ENCODE measurements around the gene LCN6.
"Not testable (repeated sequence)": the region's sequence is repeated elsewhere in the genome, so short reads cannot be mapped to it uniquely, and the experiment has no call there.

The LCN6 gene, protein sequence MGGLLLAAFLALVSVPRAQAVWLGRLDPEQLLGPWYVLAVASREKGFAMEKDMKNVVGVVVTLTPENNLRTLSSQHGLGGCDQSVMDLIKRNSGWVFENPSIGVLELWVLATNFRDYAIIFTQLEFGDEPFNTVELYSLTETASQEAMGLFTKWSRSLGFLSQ

DNA sequence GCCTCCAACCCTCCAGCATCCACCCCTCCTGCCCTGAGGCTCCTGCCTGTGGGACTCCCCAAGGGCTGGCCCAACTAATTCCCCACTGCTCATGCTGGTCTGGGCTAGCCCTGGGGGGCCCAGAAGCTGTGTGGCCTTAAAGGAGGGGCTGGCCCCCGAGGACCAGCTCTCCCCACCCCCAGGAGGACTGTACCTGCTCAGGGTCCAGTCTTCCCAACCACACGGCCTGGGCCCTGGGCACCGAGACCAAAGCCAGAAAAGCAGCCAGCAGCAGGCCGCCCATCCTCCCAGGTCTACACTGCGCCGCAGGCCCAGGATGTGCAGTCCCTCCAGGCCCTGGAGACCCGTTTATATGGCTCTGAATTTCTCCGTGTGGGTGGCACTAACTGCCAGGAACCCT is at the start of gene LCN6:
TSS of gene LCN6 (minus strand) at position 325 of the 400 bp plus-strand sequence. CDS start at position 283, 42 bp downstream.
- FAIRE-seq, result no peak
- no peak for DNase-seq (ENCODE audit: extremely low spot score, insufficient read length, low read depth)

GRCh38 chr9:136796775-136797347 is 48.5 kb upstream of the LCN6 start:
- not testable (repeated sequence) for FAIRE-seq; DNase-seq (ENCODE audit: extremely low spot score, insufficient read length, low read depth)

GRCh38 chr9:136796238-136796774 is 48.0 kb upstream of the LCN6 start, which contains the start of gene CCDC183:
Gene CCDC183 (plus strand): TSS chr9:136796338. CDS start chr9:136796398, 60 bp downstream.
- DNase-seq (ENCODE audit: extremely low spot score, insufficient read length, low read depth) (no peak), FAIRE-seq (no peak)

DNA sequence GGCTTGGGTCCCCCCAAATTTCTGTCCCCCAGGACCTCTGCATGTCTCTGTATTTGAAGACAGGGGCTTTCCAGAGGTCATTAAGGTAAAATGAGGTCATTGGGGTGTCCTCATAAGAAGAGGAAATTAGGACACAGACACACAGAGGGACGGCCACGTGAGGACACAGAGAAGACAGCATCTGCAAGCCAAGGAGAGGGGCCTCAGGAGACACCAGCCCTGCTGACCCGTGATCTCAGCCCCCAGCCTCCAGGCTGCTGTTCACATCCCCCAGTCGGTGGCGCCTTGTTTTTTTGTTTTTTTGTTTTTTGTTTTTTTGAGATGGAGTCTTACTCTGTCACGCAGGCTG is 46.6 kb upstream of the LCN6 start:
- FAIRE-seq (no peak), DNase-seq (ENCODE audit: extremely low spot score, insufficient read length, low read depth) (no peak)

DNA sequence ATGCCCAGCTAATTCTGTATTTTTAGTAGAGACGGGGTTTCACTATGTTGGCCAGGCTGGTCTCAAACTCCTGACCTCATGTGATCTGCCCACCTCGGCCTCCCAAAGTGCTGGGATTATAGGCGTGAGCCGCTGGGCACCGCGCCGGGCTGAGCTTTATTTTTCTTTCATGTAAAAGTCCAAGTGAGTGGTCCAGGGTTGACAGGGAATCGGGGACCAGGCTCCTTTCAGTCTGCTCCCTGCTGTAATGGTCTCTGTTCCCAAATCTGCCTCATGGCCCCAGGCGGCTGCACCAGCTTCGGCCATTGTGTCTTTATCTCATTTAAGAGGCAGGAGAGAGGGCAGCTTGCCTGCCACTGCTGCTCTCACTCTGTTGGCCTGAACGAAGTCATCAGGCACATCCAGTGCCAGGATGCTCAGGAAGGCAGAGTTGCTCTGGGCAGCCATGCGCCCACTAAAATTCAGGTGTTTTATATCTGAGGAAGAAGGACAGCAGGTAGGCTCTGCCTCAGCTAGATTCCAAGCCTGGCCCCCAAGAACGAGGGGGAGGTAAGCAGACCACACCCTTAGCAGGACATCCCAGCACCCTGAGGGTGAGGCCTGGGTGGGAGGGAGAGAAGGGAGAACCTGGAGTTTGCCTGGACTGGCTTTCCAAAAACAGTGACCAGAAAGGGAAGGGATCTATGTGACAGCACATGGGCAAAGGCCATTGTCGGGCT is 46.1 kb upstream of the LCN6 start:
- FAIRE-seq (no peak), DNase-seq (ENCODE audit: extremely low spot score, insufficient read length, low read depth) (no peak)

DNA sequence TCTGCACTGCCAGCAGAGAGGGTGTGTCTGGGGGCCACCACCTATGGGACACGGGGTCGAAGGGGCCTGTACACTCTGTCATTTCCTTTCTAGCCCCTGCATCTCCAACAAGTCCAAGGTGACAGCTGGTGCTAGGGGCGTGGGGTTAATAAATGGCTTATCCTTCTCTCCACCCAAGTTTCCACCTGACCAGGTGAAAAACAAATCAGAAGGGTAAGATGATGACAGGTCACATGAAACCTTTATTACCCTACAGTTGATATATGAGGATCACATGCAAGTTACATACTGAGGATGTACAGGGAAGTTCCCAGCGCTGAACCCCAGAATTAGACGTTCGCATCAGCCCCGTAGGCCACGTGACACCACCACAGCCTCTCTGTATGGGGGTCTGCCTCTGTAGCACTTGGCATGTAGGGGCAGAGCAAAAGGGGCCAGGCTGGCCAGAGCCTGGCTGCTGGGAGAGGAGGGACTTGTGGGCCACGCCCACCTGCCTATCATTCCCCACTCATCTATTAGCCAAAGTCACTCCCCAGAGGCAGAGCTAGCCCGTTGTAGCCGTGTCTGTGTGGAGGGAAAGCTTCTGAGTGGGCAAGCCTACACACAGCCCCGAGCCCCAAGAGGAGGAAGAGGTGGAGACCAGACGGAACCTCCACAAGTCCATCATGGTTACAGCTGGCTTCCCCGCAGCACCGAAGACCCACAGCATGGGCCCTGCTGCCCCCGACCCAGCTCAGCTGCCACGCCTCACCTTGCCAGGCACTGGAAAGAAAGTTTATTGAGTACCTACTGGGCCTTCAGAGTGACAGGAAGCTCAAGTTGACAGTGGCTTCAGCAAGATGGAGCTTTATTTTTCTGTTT is 45.0 kb upstream of the LCN6 start:
- DNase-seq (ENCODE audit: extremely low spot score, insufficient read length, low read depth), result no peak
- no peak for FAIRE-seq

DNA sequence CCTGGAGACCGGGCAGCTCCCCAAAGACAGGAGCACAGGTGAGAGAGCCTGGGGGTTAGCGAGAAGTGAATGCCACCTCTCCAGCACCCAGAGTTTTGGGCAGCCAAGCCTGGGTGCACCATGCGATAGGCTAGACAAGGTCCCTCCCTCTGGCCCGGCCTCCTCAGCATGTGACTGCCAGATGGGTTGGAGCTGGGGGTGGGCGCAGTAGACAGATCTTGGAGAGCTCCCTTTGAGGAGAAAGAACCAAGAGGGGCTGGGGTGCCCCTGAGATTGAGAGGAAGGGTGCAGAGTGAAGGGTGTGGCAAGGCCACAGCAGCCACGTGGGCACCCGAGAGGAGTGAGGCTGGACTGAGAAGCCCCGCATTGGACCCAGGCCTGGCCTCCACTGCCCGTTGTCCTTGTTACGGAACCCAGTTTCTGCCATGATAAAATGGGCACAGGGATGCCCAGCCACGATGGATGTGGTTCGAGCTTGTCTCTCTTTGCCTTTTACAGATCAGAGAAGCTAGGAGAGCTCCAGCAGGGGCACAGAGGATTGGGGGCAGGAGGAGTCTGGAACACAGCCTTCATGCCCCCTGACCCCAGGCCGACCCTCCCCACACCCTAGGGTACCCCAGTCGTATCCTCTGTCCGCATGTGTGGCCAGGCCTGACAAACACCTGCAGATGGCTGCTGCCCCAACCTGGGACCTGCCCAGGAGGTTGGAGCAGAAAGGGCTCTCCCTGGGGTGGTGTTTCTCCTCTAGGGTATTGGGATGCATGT is 44.2 kb upstream of the LCN6 start:
- FAIRE-seq, result no peak

GRCh38 chr9:136791516-136792276 is 43.4 kb upstream of the LCN6 start:
- FAIRE-seq, result no peak
- no peak for DNase-seq (ENCODE audit: extremely low spot score, insufficient read length, low read depth)

More for the DNA sequence above, 44.2 kb upstream of the LCN6 start:
- DNase-seq (ENCODE audit: extremely low spot score, insufficient read length, low read depth), result no peak

DNA sequence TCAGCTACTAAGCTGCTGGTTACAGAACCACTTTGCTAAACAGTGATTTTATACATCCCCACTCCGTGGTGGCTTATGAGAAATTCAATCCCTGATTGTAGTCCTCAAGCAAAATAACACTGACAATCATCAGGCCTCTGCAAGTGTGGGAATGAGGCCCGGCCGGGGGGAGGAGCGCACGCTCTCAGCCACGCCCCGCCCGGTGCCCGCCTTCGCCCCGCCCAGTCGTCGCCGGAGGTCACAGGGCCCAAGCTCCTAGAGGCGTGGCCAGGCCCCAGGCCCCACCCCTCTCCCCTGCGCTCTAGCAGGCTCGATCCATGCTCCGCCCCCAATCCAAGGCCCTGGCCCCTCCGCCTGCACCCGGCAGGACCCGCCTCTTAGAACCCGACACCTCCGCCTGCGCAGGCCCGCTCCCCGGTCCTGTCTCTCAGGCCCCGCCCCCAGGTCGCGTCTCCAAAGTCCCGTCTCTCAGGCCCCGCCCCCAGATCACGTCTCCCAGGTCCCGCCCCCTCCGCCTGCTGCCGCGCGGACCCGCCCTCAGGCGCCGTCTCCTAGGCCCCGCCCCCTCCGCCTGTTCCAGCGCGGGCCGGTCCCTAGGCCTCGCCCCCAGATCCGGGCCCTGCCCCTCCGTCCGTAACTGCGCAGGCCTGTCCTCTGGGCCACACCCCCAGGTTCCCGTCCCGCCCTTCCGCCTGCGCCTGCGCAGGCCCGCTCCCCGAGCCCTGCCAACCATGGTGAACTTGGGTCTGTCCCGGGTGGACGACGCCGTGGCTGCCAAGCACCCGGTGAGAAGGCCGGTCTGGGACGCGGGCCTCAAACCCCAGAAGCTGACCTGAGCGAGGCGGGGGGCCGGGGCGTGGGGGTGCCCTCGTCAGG is 42.6 kb upstream of the LCN6 start, which contains the start of gene TMEM141:
TSS of gene TMEM141 (plus strand) at position 705 of the 876 bp plus-strand sequence. CDS start at position 732, 27 bp downstream.
- DNase-seq (ENCODE audit: extremely low spot score, insufficient read length, low read depth) (peak; percentile 96), FAIRE-seq (peak; percentile 93)

- no peak for FAIRE-seq
- no peak for DNase-seq (ENCODE audit: extremely low spot score, insufficient read length, low read depth)
Measured at GRCh38 chr9:136789523-136789937, 41.2 kb upstream of the LCN6 start.

- DNase-seq (ENCODE audit: extremely low spot score, insufficient read length, low read depth); FAIRE-seq: not testable (repeated sequence)
Measured at GRCh38 chr9:136788644-136789522, 40.6 kb upstream of the LCN6 start.

DNA sequence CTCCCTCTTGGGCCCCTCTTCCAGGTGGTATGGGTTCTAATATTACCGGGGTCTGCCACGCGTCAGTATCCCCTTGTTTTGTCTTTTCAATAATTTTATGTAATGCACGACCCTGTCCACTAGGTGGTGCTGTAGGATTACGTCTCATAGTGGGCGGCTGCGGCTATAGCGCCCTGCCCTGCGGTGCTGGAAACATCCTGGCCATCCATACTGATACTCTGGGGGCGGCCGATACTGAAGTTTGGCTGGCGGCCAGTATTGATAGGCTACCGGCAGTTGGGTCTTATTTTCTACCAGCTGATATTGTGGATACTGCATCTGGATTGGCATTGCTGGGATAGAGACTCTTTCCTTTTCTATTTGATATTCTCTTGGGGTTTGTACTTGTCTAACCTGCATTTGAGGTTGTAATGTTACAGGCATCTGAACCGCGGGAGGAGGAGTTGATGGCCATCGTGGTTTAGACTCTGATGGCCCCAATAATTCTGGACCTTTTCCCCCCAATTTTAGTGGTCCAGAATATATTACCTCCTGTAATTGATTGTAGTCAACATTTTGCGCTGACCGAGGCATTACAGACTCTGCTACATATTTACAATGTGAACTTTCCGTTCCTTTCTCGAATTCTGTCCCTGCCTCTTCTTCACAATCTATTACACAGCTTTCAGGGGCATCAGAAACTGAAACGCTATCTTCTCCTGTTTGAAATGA is 39.5 kb upstream of the LCN6 start:
- DNase-seq (ENCODE audit: extremely low spot score, insufficient read length, low read depth) (no peak), FAIRE-seq (peak; percentile 74)

- not testable (repeated sequence) for FAIRE-seq; DNase-seq (ENCODE audit: extremely low spot score, insufficient read length, low read depth)
Measured at GRCh38 chr9:136786983-136787382, 38.7 kb upstream of the LCN6 start.

DNA sequence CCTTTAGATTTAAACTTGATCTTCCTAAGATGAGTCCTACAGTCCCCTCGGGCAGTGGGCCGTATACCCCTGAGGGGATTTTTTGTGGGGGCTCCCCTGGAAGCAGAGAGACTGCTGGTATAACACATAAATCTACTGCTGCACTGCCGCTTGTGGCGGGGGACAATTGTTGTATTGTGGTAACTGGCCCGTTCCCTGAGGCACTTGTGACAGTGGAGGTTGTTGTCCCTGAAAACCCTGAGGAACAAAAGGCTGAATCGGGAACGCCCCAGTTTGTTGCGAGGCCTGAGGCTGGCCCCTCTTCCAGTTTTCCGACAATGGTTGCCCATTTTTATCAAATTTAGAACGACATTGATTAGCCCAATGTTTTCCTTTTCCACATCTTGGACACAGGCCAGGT is 38.1 kb upstream of the LCN6 start:
- FAIRE-seq (no peak), DNase-seq (ENCODE audit: extremely low spot score, insufficient read length, low read depth) (no peak)

GRCh38 chr9:136785565-136786355 is 37.4 kb upstream of the LCN6 start:
- not testable (repeated sequence) for FAIRE-seq; DNase-seq (ENCODE audit: extremely low spot score, insufficient read length, low read depth)

Data from GM18507 (cell line).